GM21367 (cell line): ENCODE data around the gene CRYBG1.

Source experiments
- ATAC-seq: cut with Tn5 transposase; IDR thresholded peaks from one replicate; pipeline ENCODE4 v1.9.1; 2021; ENCODE audit not compliant: unreplicated experiment

Gene CRYBG1

GRCh38 chr6:106522562-106523250, 162.2 kb downstream of the CRYBG1 start:
- no peak for ATAC-seq

- peak; percentile 40 for ATAC-seq
Measured at GRCh38 chr6:106525107-106525881, 164.8 kb downstream of the CRYBG1 start.

GRCh38 chr6:106525882-106526275, 165.4 kb downstream of the CRYBG1 start:
- ATAC-seq, result no peak

- no peak for ATAC-seq
Measured at GRCh38 chr6:106527117-106527516, 166.6 kb downstream of the CRYBG1 start.

GRCh38 chr6:106527979-106528378, 167.5 kb downstream of the CRYBG1 start:
- no peak for ATAC-seq

- ATAC-seq, result no peak
Measured at GRCh38 chr6:106528521-106528920, 168.0 kb downstream of the CRYBG1 start.

GRCh38 chr6:106529438-106529837, 168.9 kb downstream of the CRYBG1 start:
- ATAC-seq, result no peak

- no peak for ATAC-seq
Measured at GRCh38 chr6:106530026-106530425, 169.5 kb downstream of the CRYBG1 start.

GRCh38 chr6:106530502-106530901, 170.0 kb downstream of the CRYBG1 start:
- no peak for ATAC-seq

- no peak for ATAC-seq
Measured at GRCh38 chr6:106533054-106533453, 172.5 kb downstream of the CRYBG1 start.

- no peak for ATAC-seq
Measured at GRCh38 chr6:106534004-106534403, 173.5 kb downstream of the CRYBG1 start.

- no peak for ATAC-seq
Measured at GRCh38 chr6:106534564-106534982, 174.1 kb downstream of the CRYBG1 start.

GRCh38 chr6:106535012-106535411, 174.5 kb downstream of the CRYBG1 start:
- ATAC-seq, result no peak

- ATAC-seq, result no peak
Measured at GRCh38 chr6:106536357-106536756, 175.8 kb downstream of the CRYBG1 start.

- ATAC-seq, result no peak
Measured at GRCh38 chr6:106536851-106537250, 176.3 kb downstream of the CRYBG1 start.

- ATAC-seq, result no peak
Measured at GRCh38 chr6:106537662-106538061, 177.1 kb downstream of the CRYBG1 start.

GRCh38 chr6:106538145-106538544, 177.6 kb downstream of the CRYBG1 start:
- no peak for ATAC-seq

GRCh38 chr6:106539936-106540335, 179.4 kb downstream of the CRYBG1 start:
- ATAC-seq, result no peak

GRCh38 chr6:106540432-106540831, 179.9 kb downstream of the CRYBG1 start:
- ATAC-seq, result no peak

GRCh38 chr6:106540907-106541306, 180.4 kb downstream of the CRYBG1 start:
- ATAC-seq, result no peak

GRCh38 chr6:106546261-106546690, 185.8 kb downstream of the CRYBG1 start:
- no peak for ATAC-seq

- ATAC-seq, result no peak
Measured at GRCh38 chr6:106546691-106547414, 186.3 kb downstream of the CRYBG1 start.
